Naive thymus-derived CD4-positive, alpha-beta T cell (primary cell): ENCODE measurements around the gene PIP4K2A. TPM values are rescaled to one million over a fixed set of nuclear protein-coding genes. Genes with fewer than 3 reads are reported as not detected.

Experiments used
- ATAC-seq: fragments of 150-1000 bp; cut with Tn5 transposase; 2 replicates; pipeline ENCODE4 v1.10.0; 2021; ENCODE audit warnings: mild to moderate bottlenecking, moderate library complexity
- CTCF ChIA-PET: fragments of 350-600 bp; sonication (Branson Sonifier 250); formaldehyde crosslinking; loops from one replicate; lab custom pipeline; 2021; ENCODE audit warnings: antibody characterized with exemption; lab: Charles Lee
- POLR2A ChIA-PET: fragments of 350-600 bp; sonication (Branson Sonifier 250); formaldehyde crosslinking; loops from one replicate; lab custom pipeline; 2021; ENCODE audit warnings: antibody characterized with exemption, inconsistent platforms; lab: Charles Lee
- DNase-seq, 9 donors: peaks; one replicate each; pipeline versions ENCODE4 v3.0.0 to v3.0.0-alpha.2; 2020 to 2022; ENCODE audit warnings: mixed read lengths in 1 of 9
- H3K27ac ChIP-seq: one replicate; pipeline ENCODE4 v1.7.0; 2013; ENCODE audit warnings: mild to moderate bottlenecking, low read depth, low read length, moderate library complexity
- H3K27me3 ChIP-seq, 2 donors: one replicate each; pipeline ENCODE4 v1.7.0; 2013; ENCODE audit warnings: low read length in 2 of 2, mild to moderate bottlenecking in 2 of 2, moderate library complexity in 2 of 2; ENCODE audit not compliant: control insufficient read depth in 2 of 2, insufficient read depth in 2 of 2
- H3K36me3 ChIP-seq, 3 experiments: 1 replicate in 2 of 3; 2 replicates in 1 of 3; pipeline ENCODE4 v1.7.0; 2013; ENCODE audit warnings: low read length in 3 of 3, mild to moderate bottlenecking in 3 of 3, moderate library complexity in 1 of 3; ENCODE audit not compliant: insufficient read depth in 3 of 3, control insufficient read depth in 2 of 3
- H3K4me1 ChIP-seq, 2 donors: one replicate each; pipeline ENCODE4 v1.7.0; 2013; ENCODE audit warnings: low read length in 2 of 2, mild to moderate bottlenecking in 2 of 2, moderate library complexity in 1 of 2; ENCODE audit not compliant: control insufficient read depth in 2 of 2, insufficient read depth in 2 of 2
- H3K4me3 ChIP-seq: 2 replicates; pipeline ENCODE4 v1.7.0; 2013; ENCODE audit warnings: mild to moderate bottlenecking, low read length
- H3K9me3 ChIP-seq, 3 experiments: 1 replicate in 2 of 3; 2 replicates in 1 of 3; pipeline ENCODE4 v1.7.0; 2013; ENCODE audit warnings: low read length in 3 of 3; ENCODE audit not compliant: control insufficient read depth in 2 of 3
- H3K27ac Mint-ChIP-seq, 9 donors: one replicate each; pipeline ENCODE4 v1.8.0; 2020 to 2022; ENCODE audit warnings: mixed read lengths in 9 of 9, mild to moderate bottlenecking in 8 of 9, moderate library complexity in 5 of 9, inconsistent platforms in 2 of 9
- H3K27me3 Mint-ChIP-seq, 5 donors: one replicate each; pipeline ENCODE4 v1.8.0; 2021 to 2022; ENCODE audit warnings: mixed read lengths in 5 of 5, mild to moderate bottlenecking in 1 of 5
- H3K36me3 Mint-ChIP-seq, 5 donors: one replicate each; pipeline ENCODE4 v1.8.0; 2020 to 2022; ENCODE audit warnings: mixed read lengths in 5 of 5, mild to moderate bottlenecking in 3 of 5, inconsistent platforms in 1 of 5
- H3K4me1 Mint-ChIP-seq, 7 donors: one replicate each; pipeline ENCODE4 v1.8.0; 2020 to 2022; ENCODE audit warnings: mixed read lengths in 7 of 7, mild to moderate bottlenecking in 3 of 7, inconsistent platforms in 1 of 7
- H3K4me3 Mint-ChIP-seq, 10 donors: one replicate each; pipeline ENCODE4 v1.8.0; 2020 to 2022; ENCODE audit warnings: mild to moderate bottlenecking in 10 of 10, mixed read lengths in 10 of 10, moderate library complexity in 6 of 10, inconsistent platforms in 2 of 10
- H3K9me3 Mint-ChIP-seq, 11 donors: one replicate each; pipeline ENCODE4 v1.8.0; 2020 to 2022; ENCODE audit warnings: mixed read lengths in 11 of 11, mild to moderate bottlenecking in 4 of 11, inconsistent platforms in 1 of 11, moderate library complexity in 1 of 11
- intact Hi-C, 2 donors: fragments of 100-400 bp; cut with micrococcal nuclease; formaldehyde crosslinking; loops; one replicate each; pipeline ENCODE4 v1.15.1; 2023
- polyA plus RNA-seq, 2 donors: library from polyadenylated mRNA; unstranded; fragments of 300-500 nt; fragmentation: Illumina TruSeq; gene quantifications; one replicate each; pipeline ENCODE4 v1.2.3, GENCODE V29; 2021
- total RNA-seq, 6 experiments: library from RNA in 5 of 6; stranded (reverse) in 5 of 6; gene quantifications; 1 replicate in 5 of 6; 2 replicates in 1 of 6; pipeline ENCODE4 v1.2.3 and lab custom pipeline; 2021 to 2026

The PIP4K2A gene
- total and polyA plus RNA-seq, 7 experiments from 2014 or later: 40.9 to 152 (median 134) TPM

- ChIA-PET CTCF (interaction anchor here (0.5 to 2.1 kb wide), 9 partner anchors 9 to 611 kb away, joined by 3 to 6 read pairs (median 4); no protein-coding TSS in a partner anchor), POLR2A (interaction anchor here (0.6 to 3.8 kb wide), 18 partner anchors 11 to 352 kb away, joined by 3 to 31 read pairs (median 7); no protein-coding TSS in a partner anchor)
- H3K4me1 Mint-ChIP-seq: peaks cover 69 to 100% (median 98%) of the 10 kb centered on the region in 7 donors
- H3K9me3 Mint-ChIP-seq: peaks cover 0 to 3% (median 0%) of the 10 kb centered on the region in 11 donors
- intact Hi-C loops: loop anchor here (1.0 to 5.0 kb wide), 20 partner anchors 8 to 609 kb away; partner anchors contain the start of genes BMI1 (in 2 of the 2), DNAJC1 (in 2 of the 2) and PIP4K2A (in 1 of the 2)
- peaks cover 0 to 13% (median 8%) of the 10 kb centered on the region in 3 experiments for H3K36me3 ChIP-seq
- H3K27me3 ChIP-seq: no peaks in the 10 kb centered on the region
- H3K27ac ChIP-seq: peak overlapping the region; percentile 71
- peak; percentile 93 for ATAC-seq
- peak in 7 of 9 donors; percentile 73 to 93 (median 89) for DNase-seq
- H3K4me3 ChIP-seq: peak overlapping the region; percentile 45
- peak overlapping the region; percentile 78 to 98 (median 91) for H3K27ac Mint-ChIP-seq
- H3K27me3 Mint-ChIP-seq: no peaks in the 10 kb centered on the region
- H3K4me1 ChIP-seq: peaks cover 84 to 98% of the 10 kb centered on the region in 2 donors
- H3K36me3 Mint-ChIP-seq: peaks cover 15 to 45% (median 24%) of the 10 kb centered on the region in 5 donors
- H3K9me3 ChIP-seq: no peaks in the 10 kb centered on the region
- H3K4me3 Mint-ChIP-seq: peak overlapping the region; percentile 58 to 88 (median 78)
Observed at GRCh38 chr10:22611425-22612115, 102.8 kb downstream of the PIP4K2A start.

- CTCF ChIA-PET: interaction anchor here (1.4 to 2.1 kb wide), 5 partner anchors 13 to 378 kb away, joined by 4 to 6 read pairs (median 5); no protein-coding TSS in a partner anchor
- Histone ChIP-seq H3K27me3 (no peaks in the 10 kb centered on the region), H3K9me3 (no peaks in the 10 kb centered on the region), H3K36me3 (peaks cover 0 to 13% (median 8%) of the 10 kb centered on the region in 3 experiments), H3K27ac (peak overlapping the region; percentile 71), H3K4me1 (peaks cover 84 to 98% of the 10 kb centered on the region in 2 donors), H3K4me3 (no peak overlapping the region)
- Mint-ChIP-seq H3K4me3 (peak overlapping the region; percentile 58 to 88 (median 78)), H3K36me3 (peaks cover 15 to 49% (median 27%) of the 10 kb centered on the region in 5 donors), H3K27me3 (no peaks in the 10 kb centered on the region), H3K4me1 (peaks cover 68 to 99% (median 97%) of the 10 kb centered on the region in 7 donors), H3K9me3 (peaks cover 0 to 3% (median 0%) of the 10 kb centered on the region in 11 donors), H3K27ac (peak overlapping the region; percentile 78 to 98 (median 91))
- POLR2A ChIA-PET: interaction anchor here (0.7 to 3.8 kb wide), 12 partner anchors 9 to 295 kb away, joined by 3 to 31 read pairs (median 7); partner anchors contain the start of gene COMMD3
- ATAC-seq (no peak), DNase-seq (no peak)
- intact Hi-C loops: loop anchor here (1.0 to 5.0 kb wide), 14 partner anchors 7 to 608 kb away; partner anchors contain the start of genes BMI1 (in 2 of the 2), DNAJC1 (in 2 of the 2) and PIP4K2A (in 1 of the 2)
Observed at GRCh38 chr10:22610610-22611009, 103.8 kb downstream of the PIP4K2A start.

- Mint-ChIP-seq H3K4me3 (peak overlapping the region; percentile 58 to 88 (median 74)), H3K9me3 (peaks cover 0 to 3% (median 0%) of the 10 kb centered on the region in 11 donors), H3K27ac (peak overlapping the region; percentile 78 to 98 (median 91)), H3K36me3 (peaks cover 15 to 54% (median 27%) of the 10 kb centered on the region in 5 donors), H3K27me3 (no peaks in the 10 kb centered on the region), H3K4me1 (peaks cover 68 to 99% (median 97%) of the 10 kb centered on the region in 7 donors)
- POLR2A ChIA-PET: interaction anchor here (0.7 to 3.8 kb wide), 10 partner anchors 9 to 294 kb away, joined by 3 to 31 read pairs (median 4); partner anchors contain the start of gene COMMD3
- no peaks in the 10 kb centered on the region for H3K9me3 ChIP-seq
- H3K27ac ChIP-seq: peak overlapping the region; percentile 71
- H3K27me3 ChIP-seq: no peaks in the 10 kb centered on the region
- ATAC-seq: no peak
- H3K4me3 ChIP-seq: no peak overlapping the region
- peaks cover 84 to 98% of the 10 kb centered on the region in 2 donors for H3K4me1 ChIP-seq
- intact Hi-C loops: loop anchor here (2.0 to 5.0 kb wide), 4 partner anchors 13 to 607 kb away; partner anchors contain the start of genes BMI1 (in 2 of the 2) and DNAJC1 (in 1 of the 2)
- DNase-seq: no peak
- CTCF ChIA-PET: interaction anchor here (1.5 to 2.1 kb wide), 2 partner anchors 14 to 36 kb away, joined by 5 to 6 read pairs; no protein-coding TSS in a partner anchor
- peaks cover 0 to 13% (median 8%) of the 10 kb centered on the region in 3 experiments for H3K36me3 ChIP-seq
Observed at GRCh38 chr10:22609719-22610465, 104.5 kb downstream of the PIP4K2A start.

GRCh38 chr10:22609251-22609650 is 105.1 kb downstream of the PIP4K2A start:
- H3K9me3 Mint-ChIP-seq: peaks cover 0 to 3% (median 0%) of the 10 kb centered on the region in 11 donors
- CTCF ChIA-PET: interaction anchor here (0.6 to 1.5 kb wide), 2 partner anchors 35 to 46 kb away, joined by 3 to 5 read pairs; no protein-coding TSS in a partner anchor
- peaks cover 0 to 13% (median 8%) of the 10 kb centered on the region in 3 experiments for H3K36me3 ChIP-seq
- peak overlapping the region; percentile 71 for H3K27ac ChIP-seq
- H3K4me3 Mint-ChIP-seq: peak overlapping the region in 4 of 10 donors; percentile 7 to 72 (median 24)
- ATAC-seq (no peak), DNase-seq (no peak)
- intact Hi-C loops: no loop called here
- H3K9me3 ChIP-seq: no peaks in the 10 kb centered on the region
- no peaks in the 10 kb centered on the region for H3K27me3 Mint-ChIP-seq
- H3K4me1 ChIP-seq: peaks cover 84 to 98% of the 10 kb centered on the region in 2 donors
- H3K27ac Mint-ChIP-seq: peak overlapping the region in 8 of 9 donors; percentile 85 to 98 (median 94)
- POLR2A ChIA-PET: interaction anchor here (0.7 to 2.7 kb wide), 3 partner anchors 14 to 47 kb away, joined by 3 to 8 read pairs (median 5); no protein-coding TSS in a partner anchor
- H3K27me3 ChIP-seq: no peaks in the 10 kb centered on the region
- H3K4me1 Mint-ChIP-seq: peaks cover 68 to 99% (median 97%) of the 10 kb centered on the region in 7 donors
- peaks cover 15 to 54% (median 27%) of the 10 kb centered on the region in 5 donors for H3K36me3 Mint-ChIP-seq
- no peak overlapping the region for H3K4me3 ChIP-seq

GRCh38 chr10:22607261-22607660 is 107.1 kb downstream of the PIP4K2A start:
- peak overlapping the region in 8 of 10 donors; percentile 2 to 74 (median 50) for H3K4me3 Mint-ChIP-seq
- H3K27ac ChIP-seq: peak overlapping the region; percentile 38

More at GRCh38 chr10:22607261-22607660, 107.1 kb downstream of the PIP4K2A start:
- Histone ChIP-seq H3K4me1 (peaks cover 65 to 89% of the 10 kb centered on the region in 2 donors), H3K4me3 (no peak overlapping the region), H3K36me3 (peaks cover 0 to 13% (median 8%) of the 10 kb centered on the region in 3 experiments), H3K27me3 (no peaks in the 10 kb centered on the region), H3K9me3 (no peaks in the 10 kb centered on the region)
- CTCF ChIA-PET: no interaction called here
- ATAC-seq (no peak), DNase-seq (no peak)
- peaks cover 15 to 48% (median 27%) of the 10 kb centered on the region in 5 donors for H3K36me3 Mint-ChIP-seq
- H3K27ac Mint-ChIP-seq: peak overlapping the region; percentile 2 to 94 (median 92)
- POLR2A ChIA-PET: interaction anchor here (0.8 kb wide), 1 partner anchor 97 kb away, joined by 4 read pairs; no protein-coding TSS in a partner anchor
- H3K4me1 Mint-ChIP-seq: peaks cover 55 to 98% (median 94%) of the 10 kb centered on the region in 7 donors
- intact Hi-C loops: no loop called here
- no peaks in the 10 kb centered on the region for H3K27me3 Mint-ChIP-seq
- peaks cover 0 to 3% (median 0%) of the 10 kb centered on the region in 11 donors for H3K9me3 Mint-ChIP-seq
